AG09309 (cell line): ENCODE data around the gene EVI5.

Source experiments
- DNase-seq: peaks from one replicate; pipeline ENCODE4 v3.0.0-alpha.2; 2010; ENCODE audit warnings: low read depth
- H3K4me3 ChIP-seq: 2 replicates; pipeline ENCODE4 v1.5.1; 2011; ENCODE audit warnings: mild to moderate bottlenecking, low read depth, low read length, moderate library complexity; ENCODE audit not compliant: control insufficient read depth
- CTCF ChIP-seq: IDR thresholded peaks from 2 replicates; pipeline ENCODE4 v1.5.1; 2011; ENCODE audit warnings: mild to moderate bottlenecking, low read depth, low read length, inconsistent platforms; ENCODE audit not compliant: insufficient read depth, control insufficient read depth; ENCODE audit errors: missing control alignments

EVI5 gene

GRCh38 chr1:92475029-92475428 lies 309.9 kb downstream of the EVI5 start:
- H3K4me3 ChIP-seq, result no peak overlapping the region
- no peak for TF ChIP-seq CTCF
- DNase-seq, result no peak

- no peak overlapping the region for H3K4me3 ChIP-seq
- no peak for TF ChIP-seq CTCF
- no peak for DNase-seq
Observed at GRCh38 chr1:92473781-92474495, 311.0 kb downstream of the EVI5 start.

- no peak overlapping the region for H3K4me3 ChIP-seq
- no peak for TF ChIP-seq CTCF
- DNase-seq, result no peak
Observed at GRCh38 chr1:92470216-92470615, 314.7 kb downstream of the EVI5 start.

- no peak for TF ChIP-seq CTCF
- H3K4me3 ChIP-seq, result no peak overlapping the region
- DNase-seq, result no peak
Observed at GRCh38 chr1:92466683-92467352, 318.1 kb downstream of the EVI5 start.

GRCh38 chr1:92465256-92465647 lies 319.7 kb downstream of the EVI5 start:
- no peak for TF ChIP-seq CTCF
- no peak overlapping the region for H3K4me3 ChIP-seq
- DNase-seq, result no peak

- no peak for TF ChIP-seq CTCF
- H3K4me3 ChIP-seq, result no peak overlapping the region
- no peak for DNase-seq
Observed at GRCh38 chr1:92464588-92465255, 320.2 kb downstream of the EVI5 start.
